Endothelial cell of umbilical vein (primary cell): Measurements from ENCODE around the gene GATM.

Experiments used
- CTCF ChIP-seq, 2 donors: IDR thresholded peaks; 1 replicate in 1 of 2; 2 replicates in 1 of 2; pipeline ENCODE4 v1.5.1; 2011; ENCODE audit warnings: low read length in 2 of 2, mild to moderate bottlenecking in 2 of 2, moderate library complexity in 2 of 2, control low read depth in 1 of 2, inconsistent platforms in 1 of 2, low read depth in 1 of 2; ENCODE audit not compliant: insufficient read depth in 1 of 2; ENCODE audit errors: extremely low read depth in 1 of 2
- EZH2 ChIP-seq: IDR thresholded peaks from 2 replicates; pipeline ENCODE4 v1.6.1; 2012; ENCODE audit warnings: borderline replicate concordance, low read depth, mild to moderate bottlenecking, moderate library complexity, low read length, inconsistent platforms; ENCODE audit not compliant: severe bottlenecking
- FOS ChIP-seq: IDR thresholded peaks from 2 replicates; pipeline ENCODE4 v1.6.1; 2011; ENCODE audit warnings: mild to moderate bottlenecking, low read length, moderate library complexity, borderline replicate concordance; ENCODE audit not compliant: insufficient read depth
- MYC ChIP-seq: IDR thresholded peaks from one replicate; pipeline ENCODE4 v1.6.1; 2011; ENCODE audit warnings: mild to moderate bottlenecking, low read depth, low read length
- POLR2A ChIP-seq: IDR thresholded peaks from 2 replicates; pipeline ENCODE4 v1.6.1; 2012; ENCODE audit warnings: low read depth, mild to moderate bottlenecking, control low read depth, low read length
- POLR2AphosphoS5 ChIP-seq: IDR thresholded peaks from 2 replicates; pipeline ENCODE4 v1.6.1; 2012; ENCODE audit warnings: low read depth, mild to moderate bottlenecking, control low read depth, low read length, moderate library complexity; ENCODE audit not compliant: insufficient read depth

- TF ChIP-seq CTCF (IDR thresholded peaks at IDR 0.05; ENCODE audit: extremely low read depth in 1 of 2, insufficient read depth in 1 of 2, low read depth in 1 of 2, low read length in 2 of 2) (no peak), FOS (peak; percentile 19), EZH2 (no peak), POLR2A (no peak), POLR2AphosphoS5 (no peak), MYC (no peak)
Observed at GRCh38 chr15:45402955-45403877, 24.9 kb upstream of the GATM start.
